ENCODE measurements around the gene RGP1.

Gene RGP1

GRCh38 chr9:35711501-35712428 is 37.3 kb upstream of the RGP1 start:
- no peak overlapping the region for H3K9ac ChIP-seq (ENCODE audit: low read depth, low read length)
- H3K4me1 ChIP-seq (ENCODE audit: control insufficient read depth, insufficient read depth, low read length), result no peaks in the 10 kb centered on the region
- no peak overlapping the region for H3K4me2 ChIP-seq (ENCODE audit: low read length)
- no peaks in the 10 kb centered on the region for H3K9me3 ChIP-seq (replicated peaks; ENCODE audit: low read length)
- peaks cover 88% of the 10 kb centered on the region for H3K36me3 ChIP-seq (ENCODE audit: insufficient read depth, low read length)
- no peak overlapping the region for H3K4me3 ChIP-seq (ENCODE audit: low read length)
- H3K27me3 ChIP-seq (ENCODE audit: control insufficient read depth, insufficient read depth, low read length), result no peaks in the 10 kb centered on the region

GRCh38 chr9:35712762-35713400 is 36.2 kb upstream of the RGP1 start:
- Histone ChIP-seq H3K4me1 (ENCODE audit: control insufficient read depth, insufficient read depth, low read length) (no peaks in the 10 kb centered on the region), H3K4me3 (ENCODE audit: low read length) (no peak overlapping the region), H3K9ac (ENCODE audit: low read depth, low read length) (no peak overlapping the region), H3K4me2 (ENCODE audit: low read length) (no peak overlapping the region), H3K27me3 (ENCODE audit: control insufficient read depth, insufficient read depth, low read length) (no peaks in the 10 kb centered on the region), H3K36me3 (ENCODE audit: insufficient read depth, low read length) (peaks cover 88% of the 10 kb centered on the region), H3K9me3 (replicated peaks; ENCODE audit: low read length) (no peaks in the 10 kb centered on the region)

- Histone ChIP-seq H3K4me3 (ENCODE audit: low read length) (no peak overlapping the region), H3K27me3 (ENCODE audit: control insufficient read depth, insufficient read depth, low read length) (no peaks in the 10 kb centered on the region), H3K36me3 (ENCODE audit: insufficient read depth, low read length) (peaks cover 88% of the 10 kb centered on the region), H3K9me3 (replicated peaks; ENCODE audit: low read length) (no peaks in the 10 kb centered on the region), H3K9ac (ENCODE audit: low read depth, low read length) (no peak overlapping the region), H3K4me1 (ENCODE audit: control insufficient read depth, insufficient read depth, low read length) (no peaks in the 10 kb centered on the region), H3K4me2 (ENCODE audit: low read length) (no peak overlapping the region)
Observed at GRCh38 chr9:35713578-35713977, 35.5 kb upstream of the RGP1 start.

GRCh38 chr9:35714123-35714522 is 35.0 kb upstream of the RGP1 start:
- Histone ChIP-seq H3K9me3 (replicated peaks; ENCODE audit: low read length) (no peaks in the 10 kb centered on the region), H3K9ac (ENCODE audit: low read depth, low read length) (no peak overlapping the region), H3K4me2 (ENCODE audit: low read length) (no peak overlapping the region), H3K36me3 (ENCODE audit: insufficient read depth, low read length) (peaks cover 88% of the 10 kb centered on the region), H3K27me3 (ENCODE audit: control insufficient read depth, insufficient read depth, low read length) (no peaks in the 10 kb centered on the region), H3K4me1 (ENCODE audit: control insufficient read depth, insufficient read depth, low read length) (no peaks in the 10 kb centered on the region), H3K4me3 (ENCODE audit: low read length) (no peak overlapping the region)

- H3K36me3 ChIP-seq (ENCODE audit: insufficient read depth, low read length), result peaks cover 91% of the 10 kb centered on the region
- H3K4me1 ChIP-seq (ENCODE audit: control insufficient read depth, insufficient read depth, low read length), result no peaks in the 10 kb centered on the region
- H3K4me2 ChIP-seq (ENCODE audit: low read length), result no peak overlapping the region
- H3K27me3 ChIP-seq (ENCODE audit: control insufficient read depth, insufficient read depth, low read length), result no peaks in the 10 kb centered on the region
- H3K9ac ChIP-seq (ENCODE audit: low read depth, low read length), result no peak overlapping the region
- H3K4me3 ChIP-seq (ENCODE audit: low read length), result no peak overlapping the region
- no peaks in the 10 kb centered on the region for H3K9me3 ChIP-seq (replicated peaks; ENCODE audit: low read length)
Observed at GRCh38 chr9:35714579-35715252, 34.4 kb upstream of the RGP1 start.

GRCh38 chr9:35716230-35716629 is 32.9 kb upstream of the RGP1 start:
- no peak overlapping the region for H3K4me2 ChIP-seq (ENCODE audit: low read length)
- H3K9me3 ChIP-seq (replicated peaks; ENCODE audit: low read length), result no peaks in the 10 kb centered on the region
- H3K36me3 ChIP-seq (ENCODE audit: insufficient read depth, low read length), result peaks cover 94% of the 10 kb centered on the region
- no peak overlapping the region for H3K9ac ChIP-seq (ENCODE audit: low read depth, low read length)
- H3K4me3 ChIP-seq (ENCODE audit: low read length), result no peak overlapping the region
- H3K27me3 ChIP-seq (ENCODE audit: control insufficient read depth, insufficient read depth, low read length), result no peaks in the 10 kb centered on the region
- no peaks in the 10 kb centered on the region for H3K4me1 ChIP-seq (ENCODE audit: control insufficient read depth, insufficient read depth, low read length)

GRCh38 chr9:35717132-35717870 is 31.8 kb upstream of the RGP1 start:
- Histone ChIP-seq H3K36me3 (ENCODE audit: insufficient read depth, low read length) (peaks cover 94% of the 10 kb centered on the region), H3K27me3 (ENCODE audit: control insufficient read depth, insufficient read depth, low read length) (no peaks in the 10 kb centered on the region), H3K4me3 (ENCODE audit: low read length) (no peak overlapping the region), H3K4me2 (ENCODE audit: low read length) (no peak overlapping the region), H3K4me1 (ENCODE audit: control insufficient read depth, insufficient read depth, low read length) (no peaks in the 10 kb centered on the region), H3K9me3 (replicated peaks; ENCODE audit: low read length) (no peaks in the 10 kb centered on the region), H3K9ac (ENCODE audit: low read depth, low read length) (no peak overlapping the region)

GRCh38 chr9:35718721-35719511 is 30.2 kb upstream of the RGP1 start:
- H3K4me3 ChIP-seq (ENCODE audit: low read length), result no peak overlapping the region

GRCh38 chr9:35719546-35719945 is 29.5 kb upstream of the RGP1 start:
- no peak overlapping the region for H3K9ac ChIP-seq (ENCODE audit: low read depth, low read length)
- no peaks in the 10 kb centered on the region for H3K9me3 ChIP-seq (replicated peaks; ENCODE audit: low read length)
- H3K27me3 ChIP-seq (ENCODE audit: control insufficient read depth, insufficient read depth, low read length), result no peaks in the 10 kb centered on the region
- no peak overlapping the region for H3K4me2 ChIP-seq (ENCODE audit: low read length)
- no peak overlapping the region for H3K4me3 ChIP-seq (ENCODE audit: low read length)
- H3K4me1 ChIP-seq (ENCODE audit: control insufficient read depth, insufficient read depth, low read length), result no peaks in the 10 kb centered on the region
- H3K36me3 ChIP-seq (ENCODE audit: insufficient read depth, low read length), result peaks cover 97% of the 10 kb centered on the region

More at GRCh38 chr9:35718721-35719511, 30.2 kb upstream of the RGP1 start:
- Histone ChIP-seq H3K4me1 (ENCODE audit: control insufficient read depth, insufficient read depth, low read length) (no peaks in the 10 kb centered on the region), H3K36me3 (ENCODE audit: insufficient read depth, low read length) (peaks cover 97% of the 10 kb centered on the region), H3K27me3 (ENCODE audit: control insufficient read depth, insufficient read depth, low read length) (no peaks in the 10 kb centered on the region), H3K9ac (ENCODE audit: low read depth, low read length) (no peak overlapping the region), H3K9me3 (replicated peaks; ENCODE audit: low read length) (no peaks in the 10 kb centered on the region), H3K4me2 (ENCODE audit: low read length) (no peak overlapping the region)

- H3K9ac ChIP-seq (ENCODE audit: low read depth, low read length), result no peak overlapping the region
- peaks cover 80% of the 10 kb centered on the region for H3K36me3 ChIP-seq (ENCODE audit: insufficient read depth, low read length)
- H3K4me1 ChIP-seq (ENCODE audit: control insufficient read depth, insufficient read depth, low read length), result peaks cover 22% of the 10 kb centered on the region
- H3K9me3 ChIP-seq (replicated peaks; ENCODE audit: low read length), result no peaks in the 10 kb centered on the region
- no peaks in the 10 kb centered on the region for H3K27me3 ChIP-seq (ENCODE audit: control insufficient read depth, insufficient read depth, low read length)
- H3K4me3 ChIP-seq (ENCODE audit: low read length), result no peak overlapping the region
- H3K4me2 ChIP-seq (ENCODE audit: low read length), result no peak overlapping the region
Observed at GRCh38 chr9:35723426-35723825, 25.7 kb upstream of the RGP1 start.
